ENCODE data around the gene PLEKHN1. TPM values are rescaled to one million over a fixed set of nuclear protein-coding genes. Genes with fewer than 3 reads are reported as not detected.
"Not testable (repeated sequence)": the region's sequence is repeated elsewhere in the genome, so short reads cannot be mapped to it uniquely, and the experiment has no call there.

The PLEKHN1 gene
- total RNA-seq, 2 donors from 2014 or later = not detected

DNA sequence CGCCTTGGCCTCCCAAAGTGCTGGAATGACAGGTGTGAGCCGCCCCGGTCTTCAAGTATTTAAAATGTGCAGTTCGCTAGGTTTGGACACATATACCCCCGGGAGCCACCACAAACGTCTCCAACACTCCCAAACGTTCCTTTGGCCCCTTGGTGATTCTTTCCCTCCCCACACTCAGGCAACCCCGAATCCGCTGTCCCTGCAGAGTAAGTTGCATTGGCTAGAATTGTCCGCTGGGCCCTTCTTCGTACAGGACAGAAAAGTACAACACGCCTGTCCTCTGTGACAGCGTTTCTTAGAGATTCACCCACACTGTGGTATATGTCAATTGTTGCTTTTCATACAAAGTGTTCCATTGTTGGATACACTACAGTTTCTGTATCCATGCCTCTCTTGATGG lies 18.8 kb downstream of the PLEKHN1 start:
- WGBS, 2 donors = 63 to 68% methylated on average over 13 of the region's 13 CpGs
- intact Hi-C loops (cut with DNase I) = loop anchor here (10.0 kb wide), 1 partner anchor 310 kb away; no protein-coding TSS in a partner anchor
- Histone ChIP-seq H3K36me3 (replicated peaks in 1 of 2; ENCODE audit: insufficient read depth in 1 of 2, low read depth in 2 of 2) (no peaks in the 10 kb centered on the region), H3K4me1 (peaks cover 3% of the 10 kb centered on the region), H3K27ac (no peak overlapping the region), H3K27me3 (peaks cover 0 to 4% of the 10 kb centered on the region in 2 donors), H3K9me3 (no peaks in the 10 kb centered on the region), H3K4me3 (no peak overlapping the region)
- no peak for TF ChIP-seq POLR2A (IDR thresholded peaks at IDR 0.05)
- TF ChIP-seq, protein P1, sequence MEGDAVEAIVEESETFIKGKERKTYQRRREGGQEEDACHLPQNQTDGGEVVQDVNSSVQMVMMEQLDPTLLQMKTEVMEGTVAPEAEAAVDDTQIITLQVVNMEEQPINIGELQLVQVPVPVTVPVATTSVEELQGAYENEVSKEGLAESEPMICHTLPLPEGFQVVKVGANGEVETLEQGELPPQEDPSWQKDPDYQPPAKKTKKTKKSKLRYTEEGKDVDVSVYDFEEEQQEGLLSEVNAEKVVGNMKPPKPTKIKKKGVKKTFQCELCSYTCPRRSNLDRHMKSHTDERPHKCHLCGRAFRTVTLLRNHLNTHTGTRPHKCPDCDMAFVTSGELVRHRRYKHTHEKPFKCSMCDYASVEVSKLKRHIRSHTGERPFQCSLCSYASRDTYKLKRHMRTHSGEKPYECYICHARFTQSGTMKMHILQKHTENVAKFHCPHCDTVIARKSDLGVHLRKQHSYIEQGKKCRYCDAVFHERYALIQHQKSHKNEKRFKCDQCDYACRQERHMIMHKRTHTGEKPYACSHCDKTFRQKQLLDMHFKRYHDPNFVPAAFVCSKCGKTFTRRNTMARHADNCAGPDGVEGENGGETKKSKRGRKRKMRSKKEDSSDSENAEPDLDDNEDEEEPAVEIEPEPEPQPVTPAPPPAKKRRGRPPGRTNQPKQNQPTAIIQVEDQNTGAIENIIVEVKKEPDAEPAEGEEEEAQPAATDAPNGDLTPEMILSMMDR (IDR thresholded peaks at IDR 0.05) = no peak
- ATAC-seq = no peak
- no peak for DNase-seq

- not testable (repeated sequence) for H3K4me1 ChIP-seq; ATAC-seq; H3K27ac ChIP-seq; H3K27me3 ChIP-seq; H3K4me3 ChIP-seq; H3K36me3 ChIP-seq (replicated peaks in 1 of 2; ENCODE audit: insufficient read depth in 1 of 2, low read depth in 2 of 2); DNase-seq; H3K9me3 ChIP-seq
- 85 to 88% methylated on average over 5 of the region's 5 CpGs for WGBS, 2 donors
- intact Hi-C loops (cut with DNase I) = loop anchor here (10.0 kb wide), 1 partner anchor 307 kb away; no protein-coding TSS in a partner anchor
Measured at GRCh38 chr1:988061-988460, 21.8 kb downstream of the PLEKHN1 start.

GRCh38 chr1:991275-991674 lies 25.0 kb downstream of the PLEKHN1 start:
- DNase-seq; H3K27me3 ChIP-seq; H3K9me3 ChIP-seq; H3K4me1 ChIP-seq; H3K4me3 ChIP-seq; H3K27ac ChIP-seq; ATAC-seq; intact Hi-C loops (cut with DNase I); H3K36me3 ChIP-seq (replicated peaks in 1 of 2; ENCODE audit: insufficient read depth in 1 of 2, low read depth in 2 of 2): not testable (repeated sequence)
- 91% methylated on average over 6 of the region's 6 CpGs for WGBS, 2 donors

GRCh38 chr1:991895-992294 lies 25.6 kb downstream of the PLEKHN1 start:
- intact Hi-C loops (cut with DNase I) = no loop called here

GRCh38 chr1:992362-992761 lies 26.1 kb downstream of the PLEKHN1 start:
- Histone ChIP-seq H3K9me3 (peaks cover 0 to 3% (median 0%) of the 10 kb centered on the region in 3 donors), H3K4me1 (no peaks in the 10 kb centered on the region), H3K27me3 (no peaks in the 10 kb centered on the region), H3K36me3 (replicated peaks in 1 of 2; ENCODE audit: insufficient read depth in 1 of 2, low read depth in 2 of 2) (no peaks in the 10 kb centered on the region), H3K4me3 (no peak overlapping the region), H3K27ac (no peak overlapping the region)
- TF ChIP-seq, protein P1 (IDR thresholded peaks at IDR 0.05) = no peak
- no peak for TF ChIP-seq POLR2A (IDR thresholded peaks at IDR 0.05)
- no peak for ATAC-seq
- 84 to 86% methylated on average over 7 of the region's 7 CpGs for WGBS, 2 donors
- intact Hi-C loops (cut with DNase I) = no loop called here
- DNase-seq = no peak

More at GRCh38 chr1:991895-992294, 25.6 kb downstream of the PLEKHN1 start:
- H3K4me3 ChIP-seq = no peak overlapping the region
- TF ChIP-seq, protein P1 (IDR thresholded peaks at IDR 0.05) = no peak
- TF ChIP-seq POLR2A (IDR thresholded peaks at IDR 0.05) = no peak
- 92 to 95% methylated on average over 10 of the region's 10 CpGs for WGBS, 2 donors
- no peak for ATAC-seq
- H3K36me3 ChIP-seq (replicated peaks in 1 of 2; ENCODE audit: insufficient read depth in 1 of 2, low read depth in 2 of 2) = no peaks in the 10 kb centered on the region
- DNase-seq = no peak
- peaks cover 0 to 3% (median 0%) of the 10 kb centered on the region in 3 donors for H3K9me3 ChIP-seq
- no peaks in the 10 kb centered on the region for H3K4me1 ChIP-seq
- H3K27ac ChIP-seq = no peak overlapping the region
- H3K27me3 ChIP-seq = no peaks in the 10 kb centered on the region

GRCh38 chr1:993379-993995 lies 27.2 kb downstream of the PLEKHN1 start:
- 57 to 85% methylated on average over 5 to 13 of the region's 15 CpGs for WGBS, 2 donors
- Histone ChIP-seq H3K36me3 (replicated peaks in 1 of 2; ENCODE audit: insufficient read depth in 1 of 2, low read depth in 2 of 2) (no peaks in the 10 kb centered on the region), H3K4me3 (no peak overlapping the region), H3K27ac (no peak overlapping the region), H3K4me1 (peaks cover 8% of the 10 kb centered on the region), H3K27me3 (no peaks in the 10 kb centered on the region), H3K9me3 (peaks cover 0 to 3% (median 0%) of the 10 kb centered on the region in 3 donors)
- TF ChIP-seq, protein P1 (IDR thresholded peaks at IDR 0.05) = no peak
- TF ChIP-seq POLR2A (IDR thresholded peaks at IDR 0.05) = no peak
- ATAC-seq (no peak), DNase-seq (peak in 1 of 4 donors; percentile 11)
- intact Hi-C loops (cut with DNase I) = no loop called here

DNA sequence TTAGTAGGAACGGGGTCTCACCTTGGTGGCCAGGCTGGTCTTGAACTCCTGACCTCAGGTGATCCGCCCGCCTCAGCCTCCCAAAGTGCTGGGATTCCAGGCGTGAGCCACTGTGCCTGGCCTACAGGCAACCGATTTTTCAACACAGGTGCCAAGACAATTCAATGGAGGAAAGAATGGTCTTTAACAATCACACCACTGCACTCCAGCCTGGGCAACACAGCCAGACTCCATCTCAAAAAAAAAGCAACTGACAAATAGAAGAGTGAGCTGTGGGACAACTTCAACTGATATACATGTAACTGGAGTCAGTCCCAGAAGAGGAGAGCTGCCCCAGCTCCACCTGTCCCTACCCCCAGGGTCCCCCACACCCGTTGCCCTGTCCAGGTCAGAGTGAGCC lies 28.3 kb downstream of the PLEKHN1 start:
- H3K27ac ChIP-seq; intact Hi-C loops (cut with DNase I); H3K4me3 ChIP-seq; H3K9me3 ChIP-seq; ATAC-seq; H3K36me3 ChIP-seq (replicated peaks in 1 of 2; ENCODE audit: insufficient read depth in 1 of 2, low read depth in 2 of 2); H3K27me3 ChIP-seq; DNase-seq: not testable (repeated sequence)
- H3K4me1 ChIP-seq = peaks cover 17% of the 10 kb centered on the region
- 66 to 83% methylated on average over 6 of the region's 6 CpGs for WGBS, 2 donors
